ENCODE results near the gene CLIC5.
"Not testable (repeated sequence)": the region's sequence is repeated elsewhere in the genome, so short reads cannot be mapped to it uniquely, and the experiment has no call there.

Gene CLIC5

DNA sequence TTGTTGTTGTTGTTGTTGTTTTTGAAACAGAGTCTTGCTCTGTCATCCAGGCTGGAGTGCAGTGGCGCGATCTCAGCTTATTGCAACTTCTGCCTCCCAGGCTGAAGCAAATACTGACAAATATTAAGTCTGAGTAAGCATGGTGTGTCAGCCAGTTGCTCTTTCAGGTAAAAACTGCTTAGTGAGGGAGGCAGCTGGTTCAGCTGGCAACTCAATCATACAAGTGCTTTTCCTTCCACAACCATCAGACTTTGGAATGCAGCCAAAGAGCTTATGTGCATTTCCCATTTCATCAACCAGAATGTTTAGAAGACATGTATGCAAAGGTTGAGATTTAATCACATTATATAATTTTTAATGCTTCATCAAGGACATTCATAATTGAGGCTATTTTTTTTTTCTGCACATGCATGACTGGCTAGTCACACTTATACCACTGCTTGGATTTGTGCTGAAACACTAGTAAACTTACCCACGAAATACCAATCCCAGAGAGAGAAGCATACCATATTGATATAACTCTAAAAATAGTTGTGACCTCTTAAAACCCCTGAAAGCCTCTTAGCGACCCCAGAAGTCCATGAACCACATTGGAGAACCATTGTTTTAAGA lies 56.0 kb downstream of the CLIC5 start:
- DNase-seq: no peak

DNA sequence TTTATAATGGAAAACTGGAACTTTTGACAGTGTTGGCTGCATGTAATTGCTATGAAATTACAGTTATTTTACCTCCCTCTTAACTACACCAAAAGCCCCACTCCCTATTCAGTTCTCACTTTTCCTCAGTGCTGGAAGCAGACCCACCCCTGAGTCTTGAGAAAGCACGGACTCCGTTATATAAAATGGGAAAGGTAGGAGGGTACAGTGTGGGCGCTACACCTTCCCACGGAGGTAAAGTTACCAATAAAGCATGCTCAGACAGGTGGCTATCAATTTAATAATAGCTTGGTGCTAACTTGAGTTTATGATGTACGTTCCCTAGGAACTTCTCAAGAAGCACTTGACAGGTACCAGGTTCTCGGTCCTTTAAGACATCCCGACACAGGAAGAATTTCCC lies 59.0 kb downstream of the CLIC5 start:
- DNase-seq: no peak

DNA sequence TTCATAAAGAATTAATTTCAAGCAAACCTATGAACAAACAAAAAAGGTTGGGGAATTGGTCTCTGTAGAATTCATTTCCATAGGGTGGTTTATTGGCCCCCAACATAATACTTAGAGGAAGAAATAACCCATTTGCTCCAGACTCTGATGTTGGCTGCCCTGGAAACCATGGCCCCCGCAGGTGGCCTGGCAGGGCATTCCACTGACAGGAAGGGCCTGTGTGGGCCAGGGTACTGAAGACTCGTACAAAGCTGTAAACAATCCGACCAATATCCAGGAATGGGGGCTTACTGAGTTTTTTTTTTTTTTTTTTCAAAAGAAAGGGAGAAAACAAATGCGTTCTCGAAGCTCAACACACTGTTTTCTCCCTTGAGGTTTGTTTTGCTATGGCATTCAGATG lies 59.5 kb downstream of the CLIC5 start:
- no peak for DNase-seq

DNA sequence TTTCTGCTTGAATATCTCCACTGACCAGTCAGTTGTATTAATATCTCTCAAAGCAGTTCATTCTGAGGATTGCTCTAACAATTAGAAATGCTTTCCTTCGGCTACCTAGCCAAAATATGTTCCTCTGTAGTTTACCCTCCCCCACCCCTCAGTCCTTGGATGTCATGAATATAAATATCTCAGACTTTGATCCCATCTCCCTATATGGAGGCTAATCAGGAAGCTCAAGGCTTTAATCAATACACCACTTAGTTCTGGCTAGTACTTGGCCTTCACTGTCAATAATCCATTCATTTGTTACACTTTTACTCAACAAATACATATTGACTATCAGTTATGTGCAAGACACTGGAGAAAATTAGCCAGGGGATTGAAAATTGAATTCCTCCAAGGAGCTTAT lies 60.1 kb downstream of the CLIC5 start:
- no peak for DNase-seq

- no peak for DNase-seq
Observed at GRCh38 chr6:45952546-45952945, 63.1 kb downstream of the CLIC5 start.

- DNase-seq: no peak
Observed at GRCh38 chr6:45952168-45952529, 63.5 kb downstream of the CLIC5 start.

DNA sequence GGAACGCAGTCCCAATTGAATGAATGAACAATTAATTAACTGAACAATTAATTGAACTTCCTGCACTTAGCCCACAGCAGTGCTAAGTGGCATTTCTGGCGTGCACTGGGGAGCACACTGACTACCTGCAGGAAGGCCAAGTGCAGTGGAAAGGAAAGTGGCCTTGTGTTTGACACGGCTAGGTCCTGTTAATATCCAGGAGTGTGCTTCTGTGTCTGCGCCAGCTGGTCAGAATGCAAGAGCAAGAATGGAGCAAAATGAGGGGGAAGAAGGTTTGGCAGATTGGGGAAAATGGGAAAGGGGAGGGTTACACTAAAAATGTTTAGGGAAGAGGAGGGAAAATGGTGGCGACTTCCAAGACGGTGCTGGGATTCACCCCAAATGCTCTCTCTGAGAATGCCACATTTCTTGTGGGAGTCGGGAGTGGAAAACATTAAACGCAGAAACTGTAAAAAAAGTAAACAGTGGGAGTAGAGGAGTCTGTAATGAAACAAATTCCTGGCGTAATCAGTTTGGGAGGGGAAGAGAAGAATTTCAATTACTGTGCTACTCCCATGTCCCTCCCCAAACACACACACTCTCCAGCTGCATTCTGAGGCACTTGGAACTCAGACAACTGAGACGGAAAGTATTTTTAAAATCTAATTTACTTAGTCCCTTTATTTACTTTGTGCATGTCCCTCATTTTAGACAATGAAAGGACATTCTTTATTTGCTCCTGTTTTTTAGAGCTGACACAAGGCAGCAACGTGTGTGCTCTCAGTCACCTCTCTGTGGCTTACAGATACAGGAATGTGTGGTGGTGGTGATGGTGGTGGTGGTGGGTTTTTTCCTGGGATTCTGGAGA lies 64.1 kb downstream of the CLIC5 start:
- DNase-seq: no peak

- DNase-seq: no peak
Observed at GRCh38 chr6:45949256-45949655, 66.4 kb downstream of the CLIC5 start.

- no peak for DNase-seq
Observed at GRCh38 chr6:45947807-45948206, 67.9 kb downstream of the CLIC5 start.

DNA sequence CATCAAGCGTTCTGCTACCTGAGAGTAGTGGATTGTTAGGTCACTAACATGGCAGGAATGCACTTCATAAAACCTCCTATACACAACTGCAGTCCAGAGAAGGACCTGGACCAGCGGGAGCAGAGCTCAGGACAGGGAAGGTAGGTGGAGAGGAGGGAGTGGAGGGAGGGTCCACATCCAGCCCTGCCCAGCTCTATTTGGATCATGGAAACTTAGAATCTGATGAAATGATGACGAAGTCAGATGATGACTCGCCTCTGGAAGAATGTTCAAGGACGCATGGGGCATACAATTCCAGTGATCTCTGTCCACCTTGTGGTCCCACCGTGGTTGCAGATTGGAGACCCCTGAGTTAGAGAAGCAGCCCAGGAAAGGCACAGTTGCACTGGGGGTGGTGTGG lies 68.8 kb downstream of the CLIC5 start:
- no peak for DNase-seq

GRCh38 chr6:45946352-45946751 lies 69.3 kb downstream of the CLIC5 start:
- DNase-seq: no peak

DNA sequence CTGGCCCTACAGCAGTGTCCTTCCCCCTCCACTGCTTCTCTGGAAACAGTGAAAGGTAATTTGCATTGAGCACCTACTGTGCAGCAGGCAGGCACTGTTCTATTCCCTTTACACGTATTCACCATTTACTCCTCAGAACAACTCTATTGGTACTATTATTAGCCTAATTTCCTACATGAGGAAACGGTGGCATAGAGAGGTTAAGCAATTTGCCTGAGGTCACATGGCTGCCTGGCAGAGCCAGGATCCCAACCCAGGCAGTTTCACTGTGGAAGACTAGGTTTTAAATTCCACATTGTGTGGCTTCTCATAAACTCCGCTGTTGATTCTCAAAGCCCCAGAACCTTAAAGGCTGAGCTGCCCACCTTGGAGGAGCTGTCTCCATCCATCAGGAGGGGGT lies 72.7 kb downstream of the CLIC5 start:
- no peak for DNase-seq

DNA sequence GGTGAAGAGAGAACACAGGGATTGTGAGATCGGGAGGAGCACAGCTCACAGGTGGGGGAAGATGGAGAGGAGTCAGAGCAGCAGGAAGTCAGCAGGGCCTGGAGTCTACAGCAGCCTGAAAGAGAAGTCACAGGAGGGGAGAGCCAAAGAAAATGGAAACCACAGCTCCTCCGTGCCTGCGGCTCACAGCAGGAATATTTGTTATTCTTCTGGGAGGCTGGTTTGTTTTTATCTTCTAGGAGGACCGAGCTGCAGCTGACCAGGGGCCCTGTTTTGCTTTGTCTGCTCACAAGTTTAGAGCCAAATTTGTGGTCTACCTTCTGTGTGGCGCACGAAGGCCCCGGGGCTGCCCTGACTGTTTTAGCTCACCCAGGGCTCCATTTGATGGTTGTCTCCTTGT lies 81.8 kb downstream of the CLIC5 start:
- DNase-seq: no peak

DNA sequence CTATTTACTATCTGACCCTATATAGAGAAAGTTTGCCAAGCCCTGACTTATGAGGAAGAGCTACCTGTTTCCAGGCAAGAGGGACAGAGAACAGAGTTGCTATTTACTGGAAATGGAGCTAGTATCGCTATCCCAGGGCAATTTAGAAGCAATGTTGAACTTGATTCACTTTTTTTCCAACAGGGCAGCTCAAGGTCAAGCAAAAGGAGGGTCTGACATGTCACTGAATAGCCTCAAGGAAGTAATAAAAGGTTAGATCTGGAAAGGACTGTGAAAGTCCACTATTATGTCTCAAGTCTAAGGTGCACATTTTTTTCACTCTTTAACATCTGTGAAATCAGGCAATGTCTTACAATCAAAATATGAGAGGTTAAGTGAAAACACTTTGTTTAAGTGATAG lies 84.4 kb downstream of the CLIC5 start:
- no peak for DNase-seq

DNA sequence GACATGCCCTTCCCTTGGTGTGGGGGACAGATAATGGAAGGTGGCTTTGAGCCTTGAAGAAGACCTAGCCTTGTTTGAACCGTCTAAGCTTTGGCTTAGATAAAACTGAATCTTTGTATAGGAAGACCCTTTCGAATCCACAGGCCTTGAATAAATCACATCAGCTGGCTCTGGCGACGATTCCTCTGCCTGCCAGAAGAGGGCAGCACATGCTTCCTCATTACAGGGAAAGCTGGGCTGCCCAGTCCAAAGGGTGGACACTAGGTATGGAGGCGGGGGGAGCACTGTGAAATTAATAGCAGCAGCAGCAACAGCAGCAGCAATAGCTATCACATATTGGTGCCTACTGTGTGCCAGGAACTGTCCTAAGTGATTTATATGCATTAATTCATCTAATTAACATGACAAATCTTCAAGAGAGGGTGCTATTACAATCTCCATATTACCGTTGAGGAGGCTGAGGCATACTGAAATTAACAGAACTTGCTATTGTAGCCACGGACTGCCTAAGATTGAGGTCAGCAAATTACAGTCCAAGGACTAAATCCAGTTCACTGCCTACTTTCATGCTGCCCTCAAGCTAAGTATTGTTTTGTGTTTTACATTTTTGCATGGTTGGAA lies 85.1 kb downstream of the CLIC5 start:
- peak; percentile 64 for DNase-seq

DNA sequence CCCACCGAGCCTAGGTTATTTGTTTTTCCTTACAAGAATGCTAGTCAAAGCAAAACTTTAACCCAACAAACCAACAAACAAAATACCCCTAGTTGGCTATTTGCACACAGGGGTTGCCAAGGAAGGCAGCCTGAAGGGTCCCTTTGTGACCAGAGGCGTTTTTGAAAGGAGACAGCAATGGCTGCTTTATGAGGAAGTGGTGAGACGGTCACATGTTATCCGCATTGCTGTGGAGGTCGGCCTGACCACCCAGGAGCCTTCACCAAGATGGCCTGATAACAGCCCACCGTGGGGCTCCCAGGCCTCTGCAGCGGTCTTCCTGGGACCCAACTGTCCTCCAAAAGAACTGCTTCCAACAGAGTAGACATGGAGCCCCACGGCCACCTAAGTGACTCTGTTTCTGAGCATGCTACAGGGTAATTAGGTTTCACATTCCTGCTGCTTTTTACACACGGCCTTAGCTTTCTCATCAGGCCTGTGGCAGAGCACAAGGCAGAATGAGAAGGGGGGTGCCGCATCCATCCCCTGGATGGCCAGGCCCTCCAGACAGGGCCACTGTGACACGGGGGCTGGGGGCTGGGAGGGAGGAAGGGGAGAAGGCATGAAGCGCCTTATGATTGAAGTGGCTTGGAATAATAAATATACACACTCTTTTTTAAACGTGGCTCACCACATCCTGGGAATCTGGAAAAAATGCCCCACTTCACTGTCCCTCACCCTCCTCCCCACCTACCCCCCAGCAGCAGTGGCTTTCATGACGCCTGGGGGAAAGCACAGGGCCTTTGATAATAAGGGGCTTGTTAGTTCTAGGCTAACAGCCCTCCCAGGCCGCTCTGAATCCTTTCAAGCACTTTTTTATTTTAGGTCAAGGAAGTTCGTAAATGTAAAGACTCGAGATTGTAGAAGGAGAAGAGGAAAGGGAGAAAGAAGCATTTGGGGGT lies 86.0 kb downstream of the CLIC5 start:
- no peak for DNase-seq

DNA sequence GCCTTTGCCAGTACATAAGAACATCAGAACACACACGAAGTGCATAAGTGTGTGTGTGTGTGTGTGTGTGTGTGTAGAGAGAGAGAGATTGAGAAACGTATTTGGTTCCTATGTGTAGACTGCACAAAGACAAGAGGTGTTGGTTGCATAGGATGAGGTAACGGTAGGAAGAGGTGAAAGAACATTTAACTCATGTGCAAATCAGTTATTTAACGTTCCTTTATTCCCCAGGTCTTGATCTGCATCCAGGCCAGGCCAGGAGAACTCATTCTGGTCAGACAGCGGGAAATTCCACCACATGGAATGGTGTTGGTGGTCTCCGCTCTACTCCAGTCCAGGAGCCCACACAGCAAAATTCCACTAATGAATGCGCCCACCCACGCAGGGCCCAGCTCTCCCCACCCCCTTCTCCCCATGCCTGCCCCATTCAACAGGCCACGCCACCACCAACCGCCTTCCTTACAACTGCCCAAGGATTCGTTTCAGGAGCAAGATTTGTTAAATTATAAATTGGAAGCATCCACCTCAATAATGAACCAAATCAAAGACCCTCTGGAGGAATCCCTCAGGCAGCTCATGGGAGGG lies 86.8 kb downstream of the CLIC5 start:
- no peak for DNase-seq

DNA sequence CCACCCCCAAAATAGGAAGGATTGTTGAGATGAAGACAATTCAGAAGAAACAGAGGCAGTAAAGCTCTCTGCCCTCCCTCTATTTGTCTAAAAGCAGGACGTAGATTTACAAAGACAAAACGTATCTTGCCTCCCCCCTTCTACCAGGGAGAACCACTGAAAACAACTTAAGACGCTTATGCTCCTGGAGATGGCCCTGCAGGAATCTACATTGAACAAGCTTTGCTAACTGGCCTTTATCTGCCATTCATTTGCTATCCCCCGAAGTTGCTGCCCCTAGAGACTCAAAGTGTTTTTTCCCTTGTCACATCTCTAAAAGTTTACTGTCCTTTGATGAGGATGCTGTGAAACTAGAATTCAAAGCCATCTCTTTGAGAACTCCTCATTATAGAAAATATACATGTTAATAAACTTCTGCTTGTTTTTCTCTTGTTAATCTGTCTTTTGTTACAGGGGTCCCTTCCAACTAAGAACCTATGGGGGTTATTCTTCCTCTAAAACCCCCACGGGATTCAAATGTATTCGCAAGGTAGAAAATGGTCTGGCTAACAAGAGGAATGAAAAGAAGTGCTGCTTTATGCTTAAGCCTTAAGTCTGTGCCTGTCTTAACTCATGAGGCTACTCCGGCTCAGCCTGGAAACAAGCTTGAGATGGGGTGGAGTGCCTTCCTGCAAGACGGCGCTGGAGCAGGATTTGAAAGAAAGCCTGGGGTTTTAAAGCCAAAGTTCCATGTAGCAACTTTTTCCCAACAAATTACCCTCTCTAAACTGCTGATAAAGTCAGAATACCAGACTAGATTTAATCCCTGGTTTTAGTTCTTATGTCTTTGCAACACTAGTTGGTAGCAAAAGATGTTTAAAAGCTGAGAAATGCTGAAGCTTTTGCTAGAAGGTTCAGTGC lies 88.0 kb downstream of the CLIC5 start:
- DNase-seq: no peak

DNA sequence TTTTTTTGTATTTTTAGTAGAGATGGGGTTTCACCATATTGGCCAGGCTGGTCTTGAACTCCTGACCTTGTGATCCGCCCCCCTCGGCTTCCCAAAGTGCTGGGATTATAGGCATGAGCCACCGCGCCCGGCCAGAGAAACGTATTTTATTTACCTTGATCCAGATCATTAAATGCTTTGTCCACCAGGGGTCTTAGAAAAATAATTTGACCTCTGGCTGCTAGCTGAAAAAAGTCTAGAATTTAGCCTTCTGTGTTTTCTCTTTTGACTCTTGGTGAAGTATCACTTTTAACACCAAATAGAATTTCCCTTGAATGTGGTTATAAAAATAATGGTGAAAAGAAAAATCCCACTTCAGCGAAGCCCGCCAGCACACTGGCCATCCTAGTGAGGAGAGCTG lies 89.2 kb downstream of the CLIC5 start:
- not testable (repeated sequence) for DNase-seq

GRCh38 chr6:45924763-45925342 lies 90.8 kb downstream of the CLIC5 start:
- no peak for DNase-seq

- no peak for DNase-seq
Observed at GRCh38 chr6:45923831-45924391, 91.7 kb downstream of the CLIC5 start.
